Stimulated activated CD8-positive, alpha-beta memory T cell treated with anti-CD3 and anti-CD28 coated beads, Interleukin-12 subunit alpha, Interleukin-12 subunit beta, amount 100 ng/mL, for 24 hours (primary cell): ENCODE results near the gene PSMD5.

Experiments used
- DNase-seq: peaks from one replicate; pipeline ENCODE4 v3.0.0-alpha.2; 2020; ENCODE audit errors: extremely low read depth

PSMD5 gene

DNA sequence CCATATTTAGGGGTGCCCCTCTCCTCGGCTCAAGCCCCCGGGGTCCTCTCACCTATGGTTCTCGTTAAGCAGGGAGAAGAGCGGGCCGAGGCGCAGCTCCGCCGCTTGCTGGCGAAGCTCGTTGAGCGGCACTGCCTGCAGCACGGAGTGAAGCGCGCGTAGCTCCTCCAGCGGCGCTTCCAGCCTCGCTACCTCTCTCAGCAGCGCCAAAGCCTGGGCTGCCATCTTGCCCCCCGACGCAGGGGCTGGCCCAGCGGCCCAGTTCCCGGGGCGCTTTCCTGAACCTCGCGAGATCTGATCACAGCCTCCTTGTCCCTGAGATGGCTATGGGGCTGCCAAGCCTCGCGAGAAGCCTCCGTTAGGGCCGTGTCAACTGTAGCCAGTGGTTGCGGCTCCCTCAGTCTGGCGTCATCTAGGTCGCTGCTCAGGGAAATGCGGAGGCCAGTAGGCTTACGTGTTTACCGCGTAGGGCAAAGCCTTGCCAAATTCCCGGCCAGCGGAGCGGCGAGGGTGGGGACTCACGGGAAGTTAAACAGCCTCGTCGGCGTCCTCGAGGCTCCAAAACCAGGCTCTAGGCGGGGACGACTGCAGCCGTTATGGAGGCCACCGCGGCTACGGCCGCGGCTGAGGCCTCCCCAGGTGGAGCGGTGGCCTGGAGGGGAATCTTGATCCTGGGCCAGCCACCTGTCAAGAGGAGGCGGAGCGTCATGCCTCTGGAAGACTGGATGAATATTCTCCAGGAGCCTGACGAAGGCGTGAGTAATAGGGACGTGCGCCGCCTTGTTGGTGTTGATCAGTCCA lies at the start of gene PSMD5:
PSMD5 (minus strand) TSS at position 238 of the 801 bp plus-strand sequence; CDS start at position 225, 13 bp downstream.
- DNase-seq = peak; percentile 84

DNA sequence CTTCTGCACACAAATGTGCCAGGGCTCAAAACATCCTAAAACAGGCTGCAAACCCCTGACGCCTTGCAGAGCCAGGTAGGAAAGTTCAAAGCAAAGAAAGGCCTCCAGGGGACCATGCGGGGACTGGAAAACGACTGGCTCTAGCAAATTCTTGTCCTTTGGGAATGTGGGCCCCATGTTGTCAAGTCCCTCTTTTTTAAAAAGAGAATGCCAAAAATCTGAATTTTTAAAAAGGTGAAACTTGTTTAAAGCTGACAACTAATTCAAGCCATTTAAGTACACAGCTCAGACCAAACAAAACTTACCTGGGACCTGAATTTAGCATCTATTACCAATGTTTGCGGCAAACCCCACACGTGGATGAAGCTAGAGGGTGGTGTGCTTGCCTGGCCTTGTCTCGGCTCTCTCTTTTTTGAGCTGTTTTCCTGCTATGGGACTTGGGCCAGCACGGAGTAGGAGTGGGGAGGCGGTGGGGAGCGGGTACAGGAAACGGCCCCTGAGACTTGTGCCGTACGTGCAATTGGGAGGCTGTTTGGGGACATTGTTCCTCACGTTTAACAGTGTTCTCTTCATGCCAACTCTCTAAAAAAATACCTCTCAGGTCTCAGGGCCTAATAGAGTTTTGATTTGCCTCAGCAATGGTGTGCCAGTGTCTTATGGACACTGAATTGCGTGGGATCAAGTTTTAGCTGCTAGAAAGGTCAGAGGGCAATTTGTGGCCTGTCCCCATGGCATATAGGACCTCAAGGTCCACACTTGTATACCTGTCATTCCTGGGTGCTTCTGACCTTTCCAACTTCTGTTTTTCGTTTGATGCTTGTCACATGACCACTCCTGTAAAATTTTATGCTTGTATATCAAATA lies 49.4 kb upstream of the PSMD5 start:
- no peak for DNase-seq

DNA sequence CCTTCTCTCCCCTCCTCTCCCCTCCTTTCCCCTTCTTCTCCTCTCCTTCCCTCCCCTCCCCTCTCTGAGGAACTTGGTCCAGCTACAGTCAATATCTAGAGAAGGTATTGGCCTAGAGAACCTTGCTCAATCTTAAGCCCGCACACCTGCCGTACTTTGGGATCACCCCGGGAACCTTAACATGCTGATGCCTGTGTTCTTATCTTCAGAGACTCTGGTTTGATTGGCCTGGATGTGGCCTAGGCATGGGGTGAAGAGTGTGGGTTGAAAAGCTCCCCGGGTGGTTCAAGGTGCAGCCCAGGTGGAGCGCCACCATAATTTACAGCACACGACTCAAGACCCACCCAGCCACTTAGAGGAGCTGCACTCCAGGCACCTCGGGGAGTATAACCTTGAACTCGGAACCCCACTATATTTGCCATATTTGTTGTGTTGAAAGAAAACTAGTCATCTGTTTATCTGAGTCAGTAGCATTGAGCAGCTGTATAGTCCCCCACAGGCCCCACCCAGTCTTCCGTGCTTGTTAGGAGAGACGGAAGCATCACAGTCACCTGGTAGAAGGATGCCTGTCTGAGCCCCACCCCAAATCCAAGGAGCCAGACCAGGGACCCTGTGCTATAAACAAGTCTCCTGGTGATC lies 48.6 kb upstream of the PSMD5 start:
- DNase-seq = no peak

DNA sequence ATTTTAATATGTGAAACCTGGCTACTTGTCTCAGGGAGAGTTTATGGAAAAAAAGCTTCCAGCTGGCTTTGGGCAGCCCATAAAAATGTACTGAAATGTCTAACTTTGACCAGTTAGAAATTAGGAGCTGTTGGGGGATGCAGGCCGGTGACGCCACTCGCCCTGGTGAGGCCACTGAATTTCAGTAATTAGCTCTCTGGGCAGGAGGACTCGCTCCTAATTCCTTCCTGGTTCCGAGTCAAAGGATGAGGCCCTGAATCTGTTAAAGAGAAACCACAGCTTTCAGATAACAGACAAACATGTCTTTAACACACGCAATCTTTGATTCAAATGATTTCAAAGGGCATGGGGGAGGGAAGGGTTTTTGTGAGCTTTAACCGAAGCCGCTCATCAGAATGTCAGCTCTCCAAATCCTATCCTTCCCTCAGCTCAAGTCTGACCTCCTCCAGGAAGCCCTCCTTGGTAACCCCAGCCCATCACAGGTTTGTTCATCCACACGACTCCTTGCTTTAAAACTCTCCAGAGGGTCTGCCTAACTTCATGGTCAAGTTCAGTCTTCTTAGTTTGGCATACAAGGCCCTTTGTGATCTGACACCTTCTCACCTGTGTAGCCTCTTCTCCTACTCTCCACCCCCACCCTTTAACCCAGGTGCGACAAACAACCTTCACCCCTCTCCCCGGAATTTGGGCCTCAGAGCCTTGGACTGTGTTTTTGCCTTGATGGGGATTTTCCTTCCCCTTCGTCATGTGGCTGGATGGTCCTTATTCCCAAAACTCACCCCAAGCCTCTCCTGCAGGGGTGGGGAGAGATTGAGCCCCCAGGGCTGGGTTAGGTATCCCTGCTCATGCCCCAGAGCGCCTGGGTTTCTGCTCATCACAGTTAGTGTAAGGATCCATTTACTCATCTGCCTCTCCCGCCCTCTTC lies 47.9 kb upstream of the PSMD5 start:
- no peak for DNase-seq

DNA sequence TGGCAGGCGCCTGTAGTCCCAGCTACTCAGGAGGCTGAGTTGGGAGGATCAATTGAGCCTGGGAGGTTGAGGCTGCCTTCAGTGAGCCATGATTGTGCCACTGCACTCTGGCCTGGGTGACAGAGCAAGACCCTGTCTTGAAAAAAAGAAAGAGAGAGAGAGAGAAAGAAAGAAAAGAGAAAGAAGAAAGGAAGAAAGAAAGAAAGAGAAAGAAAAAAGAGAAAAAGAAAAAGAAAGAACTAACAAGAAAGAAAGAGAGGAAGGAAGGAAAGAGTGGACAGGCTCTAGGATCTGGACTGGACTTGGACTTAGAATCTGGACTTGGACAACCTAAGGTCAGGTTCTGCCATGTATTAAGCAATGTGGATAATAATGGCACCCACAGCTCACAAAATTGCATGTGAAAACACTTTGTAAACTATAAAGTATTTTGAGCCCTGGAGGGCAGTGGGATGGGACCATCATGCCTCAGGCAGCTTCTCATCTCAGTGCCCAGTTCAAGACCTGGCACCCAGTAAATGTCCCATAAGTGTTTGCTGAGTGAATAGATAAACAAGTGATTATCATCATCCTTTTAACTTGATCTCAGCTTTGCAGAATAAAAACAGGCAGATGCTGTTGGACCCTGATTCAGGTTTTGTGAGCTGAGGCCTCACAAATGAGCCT lies 47.0 kb upstream of the PSMD5 start:
- no peak for DNase-seq

DNA sequence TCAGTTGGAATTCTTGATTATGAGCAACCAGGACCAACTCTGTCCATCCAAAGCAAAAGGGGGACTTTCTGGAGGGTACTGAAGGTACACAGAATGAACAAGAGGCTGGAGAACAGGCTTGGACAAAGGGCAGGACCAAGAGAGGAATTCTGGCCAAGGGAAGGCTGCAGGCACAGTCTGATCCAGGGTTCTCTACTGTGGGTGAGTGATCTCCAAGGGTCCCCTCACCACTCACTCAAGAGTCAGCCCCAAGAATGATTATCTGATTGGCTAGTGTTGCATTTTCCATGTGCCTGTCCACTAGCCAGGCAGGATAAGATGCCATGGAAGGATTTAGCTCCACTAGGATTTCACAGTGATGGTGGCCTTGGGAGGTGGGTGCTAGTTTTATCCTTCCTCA lies 45.9 kb upstream of the PSMD5 start:
- DNase-seq = no peak

DNA sequence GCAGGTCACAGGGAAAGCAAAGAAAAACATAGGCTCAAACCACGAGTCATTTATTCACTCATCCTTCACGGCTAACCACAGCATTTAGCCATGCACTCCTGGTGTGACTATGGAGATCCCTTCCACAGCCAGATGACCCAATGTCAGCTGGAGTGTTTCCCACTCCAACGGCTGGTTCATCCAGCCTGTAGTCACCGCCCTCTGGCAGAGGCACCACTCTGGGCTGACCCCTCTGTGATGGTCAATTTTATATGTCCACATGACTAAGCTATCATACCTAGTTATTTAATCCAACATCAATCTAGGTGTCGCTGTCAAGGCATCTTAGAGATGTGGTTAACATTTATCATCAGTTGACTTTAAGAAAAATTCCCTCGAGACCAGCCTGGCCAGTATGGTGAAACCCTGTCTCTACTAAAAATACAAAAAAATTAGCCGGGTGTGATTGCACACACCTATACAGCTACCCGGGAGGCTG lies 43.8 kb upstream of the PSMD5 start:
- no peak for DNase-seq

DNA sequence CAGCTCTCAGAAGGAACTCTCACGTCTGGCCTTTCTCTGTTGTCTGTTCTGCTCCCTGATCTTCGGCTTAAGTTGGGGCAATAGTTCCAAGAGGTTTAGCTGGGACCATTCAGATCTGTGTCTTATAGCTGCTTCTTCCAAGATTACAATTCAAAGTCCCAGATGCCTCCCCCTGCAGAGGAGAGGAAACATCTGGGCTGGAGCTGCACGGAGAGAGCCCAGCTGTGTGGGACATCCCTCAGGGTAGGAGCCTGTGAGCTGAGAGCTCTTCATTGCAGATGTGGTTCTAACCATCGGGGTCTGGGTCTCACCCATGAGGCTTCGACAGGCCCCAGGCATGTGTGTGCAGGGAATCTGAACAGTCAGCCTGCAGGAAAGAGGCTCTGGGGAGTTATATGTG lies 43.2 kb upstream of the PSMD5 start:
- no peak for DNase-seq

DNA sequence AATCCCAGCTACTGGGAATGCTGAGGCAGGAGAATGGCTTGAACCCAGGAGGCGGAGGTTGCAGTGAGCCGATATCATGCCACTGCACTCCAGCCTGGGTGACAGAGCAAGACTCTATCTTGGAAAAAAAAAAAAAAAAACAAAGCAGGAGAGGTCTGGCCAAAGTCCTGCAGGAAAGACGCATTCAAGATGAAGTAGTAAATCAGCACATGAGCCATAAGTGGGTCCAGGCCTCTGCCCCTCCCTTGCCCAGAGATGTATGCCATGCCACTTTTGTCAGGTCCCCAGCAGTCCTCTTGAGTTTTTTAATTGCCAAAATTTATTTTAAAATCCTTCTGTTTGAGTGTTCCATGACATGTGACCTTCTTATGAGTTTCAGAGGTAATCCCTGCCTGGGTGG lies 42.7 kb upstream of the PSMD5 start:
- DNase-seq = no peak

DNA sequence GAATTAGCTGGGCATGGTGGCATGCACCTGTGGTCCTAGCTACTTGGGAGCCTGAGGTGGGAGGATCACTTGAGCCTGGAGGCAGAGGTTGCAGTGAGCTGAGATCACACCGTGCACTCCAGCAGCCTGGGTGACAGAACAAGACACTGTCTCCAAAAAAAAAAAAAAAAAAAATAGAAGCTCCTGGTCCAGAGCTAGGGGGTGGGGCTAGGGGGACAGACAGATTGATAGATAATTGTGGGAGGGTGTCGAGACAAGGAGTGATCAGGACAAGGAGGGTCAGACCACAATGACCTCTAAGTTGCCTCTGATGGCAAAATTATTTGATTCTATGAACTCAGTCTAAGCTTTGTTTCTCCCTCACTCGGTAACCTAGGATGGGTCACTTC lies 40.9 kb upstream of the PSMD5 start:
- no peak for DNase-seq

DNA sequence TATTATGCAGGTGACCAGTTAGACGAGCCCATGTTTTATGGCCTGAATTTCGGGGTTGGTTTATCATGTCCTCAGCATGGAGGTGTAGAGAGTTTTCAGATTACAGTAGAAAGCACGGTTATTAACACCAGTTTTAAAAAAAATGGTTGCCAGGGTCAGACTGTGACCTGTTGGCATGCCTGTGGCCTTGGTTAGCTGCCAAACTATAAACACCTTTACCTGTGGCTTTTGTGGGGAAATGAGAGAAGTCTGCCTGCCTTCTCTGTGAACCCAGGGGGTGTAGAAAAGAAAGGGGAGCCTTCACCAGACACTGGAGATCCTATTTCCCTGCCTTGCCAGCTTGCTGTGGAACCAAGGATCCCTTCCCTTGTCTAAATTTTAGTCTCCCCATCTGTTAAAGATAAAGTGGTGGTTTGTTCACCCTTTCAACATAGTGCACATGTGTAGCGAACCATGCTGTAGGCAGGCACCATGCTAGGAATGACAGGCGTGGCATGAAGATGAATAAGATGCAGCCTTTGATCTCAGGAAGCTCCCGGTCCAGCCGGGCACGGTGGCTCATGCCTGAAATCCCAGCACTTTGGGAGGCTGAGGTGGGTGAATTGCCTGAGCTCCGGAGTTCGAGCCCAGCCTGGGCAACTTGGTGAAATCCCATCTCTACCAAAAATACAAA lies 40.3 kb upstream of the PSMD5 start:
- DNase-seq = no peak

DNA sequence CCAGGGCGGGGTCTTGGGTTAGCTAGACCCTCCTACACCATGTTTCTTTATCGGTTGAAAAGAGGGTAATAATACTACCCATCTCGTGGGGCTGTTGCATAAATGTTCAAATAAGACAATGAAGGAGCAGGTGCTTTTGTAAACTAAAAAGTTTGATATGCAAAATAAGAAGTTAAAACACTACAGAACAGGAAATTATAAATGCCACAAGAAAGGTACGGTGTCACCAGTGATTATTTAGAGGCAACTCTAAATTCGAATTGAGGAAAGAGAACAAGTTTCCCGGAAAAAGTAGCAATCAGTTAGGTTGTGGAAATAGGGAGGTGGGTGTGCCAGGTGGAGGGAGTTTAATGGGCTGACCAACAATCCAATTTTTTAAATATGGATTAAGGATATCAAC lies 36.7 kb upstream of the PSMD5 start:
- no peak for DNase-seq

DNA sequence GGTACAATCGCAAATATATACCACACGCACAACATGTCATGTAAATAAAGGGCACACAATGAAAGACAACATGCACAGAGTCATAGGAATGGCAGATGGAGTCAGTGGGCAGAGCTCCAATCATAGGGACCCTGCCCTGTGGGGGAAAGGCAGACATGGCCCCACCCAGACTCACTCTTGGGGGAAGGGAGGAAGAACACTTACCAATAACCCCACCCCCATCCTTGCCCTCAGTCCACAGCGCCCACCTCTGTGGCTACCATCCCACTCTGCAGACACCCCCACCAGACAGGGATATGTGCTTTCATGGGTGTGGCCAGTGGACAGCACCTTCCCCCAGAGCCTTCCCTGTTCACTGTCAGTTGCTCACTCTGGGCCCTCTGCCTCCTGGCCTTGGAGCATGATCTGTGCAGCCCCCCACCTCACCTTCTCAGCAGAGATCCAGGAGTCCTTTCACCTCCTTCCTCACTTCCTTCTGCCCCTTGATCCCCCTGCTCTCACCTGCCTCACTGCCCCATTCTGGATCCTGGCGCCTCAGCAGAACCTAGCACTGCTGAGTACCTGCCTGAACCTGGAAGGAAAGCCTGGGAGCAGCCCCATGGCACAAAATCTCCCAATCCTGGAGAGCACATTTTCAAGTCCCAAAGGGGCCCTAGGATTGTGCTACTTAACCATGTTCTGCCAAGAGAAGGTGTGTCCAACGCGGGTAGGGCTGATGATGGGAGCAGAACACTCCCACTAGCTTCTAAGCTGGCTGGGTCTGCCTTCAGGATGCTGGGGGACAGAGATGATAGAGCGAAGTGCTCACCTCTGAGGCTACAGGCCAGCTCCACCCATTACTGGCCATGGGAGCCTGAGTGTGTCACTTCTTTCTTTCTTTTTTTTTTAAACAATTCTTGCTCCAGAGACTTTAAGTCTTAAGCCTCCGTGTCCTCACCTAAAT lies 35.7 kb upstream of the PSMD5 start:
- no peak for DNase-seq

DNA sequence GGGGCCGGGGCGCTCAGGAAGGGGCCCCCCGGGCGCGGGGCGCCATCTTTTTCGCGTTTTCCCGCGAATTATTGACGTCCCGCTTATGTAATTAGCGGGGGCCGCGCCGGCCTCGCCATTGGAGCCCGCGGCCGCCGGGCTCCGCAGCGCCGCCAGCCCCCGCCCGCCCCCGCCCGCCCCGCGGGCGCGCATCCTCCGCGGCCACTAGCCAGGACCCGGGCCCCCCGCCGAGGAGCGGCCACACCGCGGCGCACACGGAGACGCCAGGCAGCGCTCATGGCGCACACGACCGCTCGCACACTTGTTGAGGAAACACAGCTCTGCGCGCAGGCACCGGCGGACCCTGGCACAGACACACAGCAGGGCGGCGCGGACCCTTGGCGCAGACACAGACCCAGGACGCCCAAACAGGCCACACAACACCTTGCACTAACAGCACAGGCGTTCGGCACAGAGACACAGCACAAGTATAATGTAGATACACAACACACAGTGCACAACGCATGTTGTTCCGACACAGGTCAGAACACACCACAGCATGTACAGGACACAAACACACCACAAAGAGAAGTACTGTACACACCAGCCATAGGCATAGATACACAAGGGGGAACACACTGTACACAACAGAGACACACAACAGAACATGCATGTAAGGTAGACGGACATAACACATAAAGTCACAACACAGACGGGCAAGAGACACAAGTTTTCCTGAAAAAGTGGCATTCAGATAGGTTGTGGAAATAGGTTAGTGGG lies 34.7 kb upstream of the PSMD5 start:
- no peak for DNase-seq

DNA sequence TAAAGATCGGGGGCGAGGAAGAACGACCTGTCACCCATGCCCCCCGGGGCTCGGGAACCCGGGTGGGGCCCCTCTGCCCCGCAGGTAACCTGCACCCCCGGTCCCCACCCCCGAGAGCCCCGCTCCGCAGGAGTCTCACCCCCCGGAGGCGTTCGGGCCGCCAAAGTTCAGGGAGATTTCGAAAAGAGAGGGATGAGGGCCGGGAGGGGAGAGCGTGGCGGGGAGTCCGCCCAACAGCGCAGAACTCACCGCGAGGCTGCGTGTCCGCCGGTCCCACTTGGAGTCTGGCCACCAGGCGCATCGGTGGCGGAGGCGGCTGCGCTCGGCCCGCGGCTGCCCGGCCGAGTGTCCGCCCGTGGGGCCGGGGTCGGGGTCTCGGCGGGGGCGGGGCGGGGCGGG lies 34.1 kb upstream of the PSMD5 start, which contains the start of gene PHF19:
PHF19 (minus strand) TSS at position 347 of the 399 bp plus-strand sequence. CDS start 2,447 bp downstream, outside the sequence.
- DNase-seq = no peak

DNA sequence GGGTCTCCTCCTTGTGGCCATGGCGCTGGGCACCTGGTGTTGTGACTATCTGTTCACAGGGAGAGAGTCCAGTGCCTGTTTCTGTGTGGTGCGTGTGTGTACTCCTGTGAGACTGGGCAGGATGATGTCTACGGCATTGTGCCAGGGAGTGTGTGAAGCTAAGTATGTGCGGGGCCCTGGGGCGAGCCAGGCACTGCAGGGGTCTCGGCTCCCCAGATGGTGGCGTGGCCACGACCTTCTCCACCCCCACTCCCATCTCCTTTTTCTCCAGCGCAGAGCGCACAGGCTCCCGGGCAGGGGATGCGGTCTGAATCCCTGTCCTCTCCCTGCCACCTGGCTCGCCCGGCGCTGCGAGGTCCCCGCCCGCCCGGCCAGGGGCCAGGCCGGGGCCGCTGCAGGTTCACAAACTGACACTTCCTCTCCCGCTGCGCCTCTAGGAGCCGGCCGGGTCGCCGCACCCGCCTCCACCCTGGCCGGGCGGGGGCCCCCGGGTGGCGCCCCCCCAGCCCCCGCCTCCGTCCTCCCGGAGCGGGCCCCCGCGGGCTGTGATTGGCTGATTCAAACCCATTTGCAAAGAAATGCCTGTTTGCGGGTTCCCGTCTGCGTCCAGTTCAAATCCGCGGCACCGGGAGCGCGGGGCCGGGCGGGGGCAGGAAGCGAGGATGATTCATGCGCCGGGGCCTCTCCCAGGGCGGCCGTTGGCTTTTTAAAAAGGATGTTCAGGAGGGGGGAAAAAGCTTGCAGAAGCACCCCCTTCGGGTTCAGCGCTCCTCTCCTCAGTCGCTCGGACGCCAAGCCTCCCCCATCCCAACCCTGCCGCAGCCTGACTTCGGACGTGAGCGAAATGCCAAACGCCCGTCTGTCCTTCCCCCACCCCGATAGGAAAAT lies 33.5 kb upstream of the PSMD5 start:
- DNase-seq = peak; percentile 65

DNA sequence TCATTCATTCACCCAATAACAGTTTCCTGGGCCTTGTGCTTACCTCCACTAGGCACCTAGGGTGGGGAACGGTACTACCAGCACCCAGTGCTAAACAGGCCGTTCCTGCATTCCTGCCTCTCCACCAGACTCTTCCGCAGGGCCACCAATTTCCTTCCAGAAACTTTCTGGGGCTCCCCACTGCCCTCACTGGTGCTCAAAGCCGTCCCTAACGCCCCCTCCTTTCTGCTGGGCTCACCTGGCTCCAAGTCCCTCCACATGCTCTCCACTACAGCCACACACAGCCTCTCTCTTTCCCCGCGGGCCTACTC lies 32.9 kb upstream of the PSMD5 start:
- no peak for DNase-seq
